Dedifferentiated amniotic fluid mesenchymal stem cell (primary cell): ENCODE measurements around the gene TBC1D22A.
"Not testable (repeated sequence)": the region's sequence is repeated elsewhere in the genome, so short reads cannot be mapped to it uniquely, and the experiment has no call there.

ENCODE experiments used
- DNase-seq: peaks from one replicate; pipeline ENCODE4 v3.0.0-alpha.2; 2016; ENCODE audit errors: extremely low spot score

The TBC1D22A gene

DNA sequence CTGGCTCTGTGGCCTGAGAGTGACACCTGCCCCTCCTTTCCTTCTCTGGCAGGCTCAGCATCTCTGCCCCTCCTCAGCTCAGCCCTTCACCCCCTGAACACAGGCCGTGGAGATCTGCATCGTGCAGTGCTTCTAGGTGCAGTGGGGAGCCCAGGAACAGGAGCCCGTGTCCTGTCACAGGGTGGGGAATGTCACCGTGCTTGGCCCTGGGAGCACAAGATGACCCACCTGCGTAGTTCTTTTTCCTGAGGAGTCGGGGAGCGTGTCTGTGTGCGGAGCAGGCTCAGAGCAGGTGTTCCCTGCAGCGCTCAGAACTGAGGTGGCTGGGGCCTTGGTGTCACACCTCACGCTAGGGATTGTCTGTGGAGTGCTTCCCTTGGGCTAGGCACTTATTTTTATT is 10.6 kb downstream of the TBC1D22A start:
- DNase-seq = no peak

DNA sequence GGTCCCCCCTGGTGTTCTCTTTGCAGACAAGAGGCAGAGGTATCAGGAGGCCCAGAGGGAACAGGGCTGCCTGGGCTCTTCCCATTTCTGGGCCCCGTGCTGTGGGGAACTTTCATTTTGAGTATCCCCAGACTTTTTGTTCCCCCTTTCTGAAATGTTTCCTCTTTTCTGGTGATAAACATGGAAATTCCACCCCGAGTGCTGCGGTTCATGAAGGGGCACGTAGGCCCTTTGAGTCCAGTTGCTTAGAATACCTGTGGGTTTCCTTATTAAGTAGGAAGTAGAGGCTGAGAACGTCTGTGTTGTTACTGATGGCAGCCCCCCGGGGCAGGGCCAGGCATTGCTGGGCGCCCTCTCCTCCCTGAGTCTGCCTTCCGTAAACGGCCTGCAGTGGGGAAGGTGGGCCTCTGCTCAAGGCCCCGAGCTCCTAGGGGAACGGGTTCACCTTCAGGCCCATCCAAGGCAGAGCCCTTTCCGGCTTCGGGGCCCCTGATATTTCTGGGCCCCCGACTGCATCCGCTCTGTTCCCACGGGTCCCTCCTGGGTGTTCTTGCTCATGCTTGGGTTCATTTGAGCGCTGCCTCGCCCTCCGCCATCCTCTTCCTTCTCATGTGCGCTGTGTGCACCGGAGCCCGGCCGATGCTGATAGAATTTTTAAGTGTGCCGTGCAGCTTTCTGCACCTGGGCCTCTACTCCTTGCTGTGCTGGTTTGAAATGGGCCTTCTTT is 12.0 kb downstream of the TBC1D22A start:
- DNase-seq = no peak

DNA sequence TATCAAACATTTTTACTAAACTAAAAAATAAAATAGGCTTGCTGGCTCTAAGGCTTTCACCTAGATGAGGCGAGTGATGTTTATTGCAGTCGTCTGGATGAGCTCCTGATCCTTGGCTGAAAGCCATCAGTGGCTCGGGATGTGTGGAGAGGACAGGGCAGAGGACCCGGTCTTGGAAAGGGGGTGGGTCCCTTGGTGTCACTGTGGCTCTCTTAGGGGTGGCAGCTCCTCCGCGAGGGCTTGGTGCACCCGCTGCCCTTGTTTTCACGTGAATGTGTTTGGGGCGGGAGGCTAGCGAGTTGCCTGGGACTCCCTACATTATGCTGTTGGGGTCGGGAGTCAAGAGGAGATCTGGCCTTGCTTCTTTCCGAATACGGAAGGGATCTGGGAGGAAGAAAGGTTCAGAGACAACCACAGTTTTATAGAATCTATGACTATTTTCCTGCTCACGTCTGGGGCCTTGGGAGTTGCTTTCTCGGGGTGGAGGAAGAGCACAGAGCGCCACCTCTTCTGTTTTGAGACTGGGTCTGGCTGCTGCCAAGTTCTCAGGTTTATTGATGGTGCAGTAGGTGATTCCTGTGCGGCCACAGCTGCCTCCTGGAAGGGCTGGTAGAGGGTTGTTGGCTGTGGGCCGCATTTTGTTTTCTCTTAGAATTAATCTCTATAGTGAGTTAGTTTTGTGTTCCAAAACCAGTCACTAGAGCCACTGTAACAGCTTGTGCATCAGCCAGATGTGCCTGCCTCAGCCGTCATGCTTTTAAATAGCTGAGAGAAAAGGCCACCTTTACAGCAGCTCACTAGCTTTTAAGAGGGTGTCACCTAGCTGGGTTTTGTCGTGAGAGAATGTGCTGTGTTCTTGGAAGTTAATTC is 12.8 kb downstream of the TBC1D22A start:
- DNase-seq = no peak

DNA sequence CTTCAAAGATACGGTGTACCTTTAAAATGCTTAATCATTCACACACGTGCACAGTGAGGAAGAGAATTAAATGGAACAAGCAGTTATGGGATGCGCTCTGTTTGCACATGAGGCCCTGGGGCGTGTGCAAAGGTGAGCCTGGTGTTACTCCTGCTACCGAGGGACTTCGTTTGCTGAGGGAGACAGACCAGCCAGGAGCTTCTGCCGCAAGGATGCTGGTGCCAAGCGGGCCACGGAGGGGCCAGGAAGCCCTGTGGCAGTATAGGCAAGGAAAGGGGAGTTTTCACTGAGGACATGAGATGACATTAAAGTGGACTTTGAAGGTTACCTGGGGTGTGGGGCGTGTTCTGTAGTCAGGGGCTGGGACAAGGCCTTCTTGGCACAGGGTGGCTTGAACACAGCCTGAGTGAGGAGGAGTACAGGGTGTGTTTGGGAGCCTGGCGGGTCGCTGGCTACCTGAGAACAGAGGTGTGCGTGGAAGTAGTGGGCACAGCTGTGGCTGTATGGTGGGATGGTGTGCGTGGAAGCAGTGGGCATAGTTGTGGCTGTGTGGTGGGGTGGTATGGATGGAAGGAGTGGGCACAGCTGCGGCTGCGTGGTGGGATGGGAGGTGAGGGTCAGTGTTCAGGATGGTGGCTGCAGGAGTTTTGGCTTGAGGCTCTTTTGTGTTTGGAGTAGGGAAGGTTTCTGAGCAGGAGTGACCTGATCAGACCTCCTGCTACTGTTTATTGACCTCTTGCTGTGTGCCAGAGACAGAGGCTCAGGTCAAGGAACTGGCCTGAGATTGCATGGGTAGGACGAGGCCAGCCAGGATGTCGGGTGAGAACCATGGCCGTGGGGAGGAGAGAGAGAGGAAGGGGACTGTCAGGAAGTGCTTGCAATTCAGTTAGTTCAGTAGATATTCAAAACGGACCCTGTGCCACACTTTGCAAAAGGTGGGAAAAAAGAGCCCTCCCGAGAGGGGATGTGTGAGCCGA is 13.7 kb downstream of the TBC1D22A start:
- DNase-seq = no peak

DNA sequence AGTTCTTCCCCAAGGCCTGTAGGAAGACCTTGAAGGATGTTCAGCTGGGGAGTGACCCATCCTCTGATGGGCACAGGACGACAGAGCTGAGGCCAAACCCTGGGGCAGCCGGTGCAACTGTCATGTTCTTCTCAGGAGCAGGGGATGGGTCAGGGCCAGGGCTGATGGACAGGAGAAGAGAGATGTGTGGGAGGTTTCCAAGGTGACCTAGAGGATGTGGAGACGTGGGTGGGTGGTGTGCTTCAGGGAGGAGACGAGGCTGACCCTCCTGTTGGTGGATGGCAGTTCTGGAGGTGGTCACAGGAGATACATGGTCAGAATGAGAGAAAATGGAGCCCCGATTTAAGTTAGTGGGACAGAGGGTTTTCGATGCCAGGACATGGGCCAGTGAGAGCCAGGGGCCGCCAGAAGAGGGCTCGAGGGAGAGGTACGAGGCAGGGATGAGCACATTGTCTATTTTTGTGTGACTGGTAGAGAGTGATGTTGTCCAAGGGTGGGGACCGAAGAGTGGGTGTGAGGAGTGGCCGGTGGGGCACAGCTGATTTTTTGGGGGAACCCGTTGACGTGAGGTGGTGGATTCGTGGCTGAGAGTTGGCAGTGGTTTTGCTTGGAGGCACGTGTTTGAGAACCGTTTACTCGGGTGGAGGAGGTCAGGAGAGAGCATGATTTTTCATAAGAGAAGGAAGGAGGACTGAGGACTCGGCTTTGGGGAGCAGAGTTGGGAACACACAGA is 14.6 kb downstream of the TBC1D22A start:
- no peak for DNase-seq

DNA sequence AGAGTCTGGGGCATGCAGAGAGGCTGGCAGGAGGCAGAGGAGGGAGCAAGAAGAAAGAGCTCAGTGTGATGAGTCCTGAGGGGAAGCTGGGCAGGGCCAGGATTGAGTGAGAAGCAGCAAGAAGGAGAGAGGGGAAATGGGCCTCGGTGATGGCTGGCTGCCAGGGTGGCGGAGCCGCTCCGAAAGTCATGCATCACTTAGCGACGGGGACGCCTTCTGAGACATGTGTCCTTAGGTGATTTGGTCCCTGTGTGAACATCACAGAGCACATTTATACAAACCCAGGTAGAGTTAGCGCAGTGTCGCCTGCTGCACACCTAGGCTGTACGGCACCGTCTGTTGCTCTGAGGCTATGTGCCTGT is 15.1 kb downstream of the TBC1D22A start:
- DNase-seq = no peak

DNA sequence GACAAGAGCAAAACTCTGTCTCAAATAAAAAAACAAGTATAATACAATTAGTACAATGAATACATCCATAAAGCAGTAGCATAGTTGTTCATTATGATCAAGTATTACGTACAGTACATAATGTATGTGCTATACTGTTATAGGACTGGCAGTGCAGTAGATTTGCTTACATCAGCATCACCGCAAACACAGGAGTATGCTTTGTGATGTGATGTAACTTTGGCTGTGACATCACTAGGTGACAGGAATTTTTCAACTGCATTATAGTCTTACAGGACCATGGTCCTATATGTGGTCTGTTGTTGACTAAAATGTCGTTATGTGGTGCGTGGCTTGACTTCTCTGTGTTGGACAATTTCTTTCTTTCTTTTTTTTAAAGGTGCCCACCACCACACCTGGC is 16.6 kb downstream of the TBC1D22A start:
- no peak for DNase-seq

DNA sequence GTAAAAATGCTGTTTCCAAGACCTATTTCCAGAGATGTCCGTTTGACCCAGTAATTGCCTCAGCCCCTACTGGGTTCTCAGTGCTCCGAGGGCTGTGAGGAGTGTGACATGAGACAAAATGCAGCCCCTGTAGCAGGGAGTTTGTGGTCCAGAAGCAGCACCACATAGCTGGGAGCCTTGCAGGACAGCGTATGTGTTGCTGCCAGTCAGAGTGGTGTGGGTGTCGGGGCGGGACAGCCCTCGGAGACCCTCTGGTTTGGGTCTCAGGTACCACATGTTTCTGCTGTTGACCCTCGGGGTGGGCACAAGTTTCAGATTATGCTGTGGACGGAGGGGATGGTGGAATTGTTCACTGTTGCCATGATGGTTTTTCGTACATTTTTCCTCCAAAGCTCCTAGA is 17.2 kb downstream of the TBC1D22A start:
- DNase-seq = no peak

DNA sequence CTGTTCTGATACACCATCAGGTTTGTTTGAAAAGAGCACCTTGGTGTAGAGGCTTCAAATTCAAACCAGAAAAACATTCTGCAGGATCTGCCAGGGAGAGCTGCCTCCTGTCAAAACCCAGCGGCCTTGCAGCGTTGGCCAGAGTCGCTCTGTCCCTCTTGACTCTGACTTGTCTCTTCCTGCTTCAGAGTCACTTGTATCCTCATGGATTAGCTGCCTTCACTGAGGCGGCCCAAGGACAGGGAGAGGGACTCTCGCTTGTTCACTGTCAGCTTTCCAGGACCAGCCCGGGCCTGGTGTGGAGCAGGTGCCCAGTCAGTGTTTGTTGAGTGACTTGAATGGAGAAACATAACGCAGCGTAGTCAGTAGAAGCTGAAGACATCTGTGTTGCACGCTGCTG is 18.0 kb downstream of the TBC1D22A start:
- no peak for DNase-seq

DNA sequence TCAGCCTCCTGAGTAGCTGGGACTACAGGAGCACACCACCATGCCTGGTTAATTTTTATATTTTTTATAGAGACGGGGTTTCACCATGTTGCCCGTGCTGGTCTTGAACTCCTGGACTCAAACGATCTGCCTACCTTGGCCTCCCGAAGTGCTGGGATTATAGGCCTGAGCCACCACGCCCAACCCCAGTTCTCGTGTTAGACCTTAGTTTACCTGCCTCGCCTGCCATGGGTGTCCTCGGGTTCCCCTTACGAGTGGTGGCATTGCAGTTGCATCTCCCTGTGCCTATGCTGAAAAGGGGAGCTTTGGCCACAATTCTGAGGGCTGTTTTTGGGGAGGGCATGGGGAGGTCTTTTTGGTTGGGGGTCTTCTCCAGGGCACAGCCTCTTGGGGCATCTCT is 18.8 kb downstream of the TBC1D22A start:
- DNase-seq = no peak

DNA sequence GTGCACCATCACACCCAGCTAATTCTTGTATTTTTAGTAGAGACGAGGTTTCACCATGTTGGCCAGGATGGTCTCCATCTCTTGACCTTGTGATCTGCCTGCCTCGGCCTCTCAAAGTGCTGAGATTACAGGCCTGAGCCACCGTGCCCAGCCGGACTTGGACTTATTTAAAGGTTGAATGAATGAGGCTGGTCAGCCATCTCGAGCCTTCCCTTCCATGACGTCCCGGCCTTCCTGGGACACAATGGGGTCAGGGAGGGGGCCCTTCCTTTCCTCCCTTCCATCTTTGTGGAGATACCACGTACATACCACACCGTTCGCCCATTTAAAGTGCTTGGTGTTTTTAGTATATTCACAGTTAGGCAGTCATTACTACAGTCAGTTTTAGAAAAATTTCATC is 19.8 kb downstream of the TBC1D22A start:
- DNase-seq = not testable (repeated sequence)

DNA sequence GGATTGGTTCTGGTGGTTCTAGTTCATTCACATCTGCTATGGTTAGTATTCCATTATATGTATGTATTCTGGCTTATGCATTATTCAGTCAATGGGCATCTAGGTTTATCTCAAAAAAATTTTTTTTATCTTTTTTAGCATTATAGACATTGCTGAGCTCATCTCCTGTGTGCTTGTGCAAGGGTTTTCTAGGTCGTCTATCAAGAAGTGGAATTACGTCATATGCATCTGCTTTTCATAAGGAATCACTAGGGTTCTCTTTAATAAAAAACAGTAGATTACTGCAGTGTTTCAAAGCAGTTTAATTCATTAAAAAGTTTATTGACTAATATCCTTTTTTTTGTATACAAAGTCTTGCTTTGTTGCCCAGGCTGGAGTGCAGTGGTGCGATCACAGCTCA is 21.3 kb downstream of the TBC1D22A start:
- no peak for DNase-seq

DNA sequence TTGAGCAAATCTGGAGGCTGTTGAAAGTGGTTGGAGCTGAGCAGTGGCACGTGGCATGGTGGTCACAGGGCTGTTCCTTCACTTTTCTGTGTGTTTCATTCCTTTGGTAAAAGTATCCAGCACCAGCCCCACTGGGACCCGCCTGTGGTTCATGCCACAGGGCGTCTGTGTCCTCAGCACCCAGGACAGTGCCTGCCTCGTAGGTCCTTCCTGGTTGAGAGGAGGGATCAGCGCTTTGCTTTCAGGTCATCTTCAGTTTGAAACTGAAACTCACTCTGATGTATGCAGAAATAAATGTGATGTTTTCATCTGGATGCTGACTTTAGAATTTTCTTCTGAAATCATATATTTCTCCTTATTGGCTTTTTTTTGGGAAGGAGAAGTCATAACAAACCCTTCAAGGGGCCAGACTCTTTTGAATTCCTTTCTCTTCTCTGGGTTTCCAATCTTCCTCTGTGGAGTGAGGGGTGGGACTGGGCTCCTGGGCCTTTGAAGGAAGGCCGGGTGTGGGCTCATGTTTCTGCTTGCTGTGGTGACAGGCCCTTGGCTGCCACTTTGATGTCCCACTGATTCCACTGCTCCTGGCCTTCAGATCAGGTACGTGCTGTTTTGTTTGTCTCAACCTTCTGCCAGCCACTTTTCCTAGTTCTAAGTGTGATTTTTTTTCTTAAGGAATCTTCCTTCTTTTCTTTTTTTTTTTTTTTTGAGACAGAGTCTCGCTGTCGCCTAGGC is 26.2 kb downstream of the TBC1D22A start:
- no peak for DNase-seq

DNA sequence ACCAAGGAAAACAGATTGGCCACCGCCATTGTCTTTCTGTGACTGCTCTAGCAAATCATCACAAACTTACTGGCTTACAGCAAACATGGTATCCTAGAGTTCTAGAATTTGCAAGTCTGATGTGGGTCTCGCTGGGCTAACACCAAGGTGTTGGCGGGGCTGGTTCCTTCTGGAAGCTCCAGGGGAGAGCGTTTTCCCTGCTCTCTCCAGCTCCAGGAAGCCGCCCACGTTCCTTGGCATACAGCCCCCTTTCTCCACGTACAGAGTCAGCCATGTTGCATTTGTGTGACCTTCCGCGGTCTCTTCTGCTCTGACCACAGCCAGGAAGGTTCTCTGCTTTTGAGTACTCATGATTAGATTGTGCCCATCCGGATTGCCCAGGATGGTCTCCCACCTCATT is 27.5 kb downstream of the TBC1D22A start:
- DNase-seq = no peak

DNA sequence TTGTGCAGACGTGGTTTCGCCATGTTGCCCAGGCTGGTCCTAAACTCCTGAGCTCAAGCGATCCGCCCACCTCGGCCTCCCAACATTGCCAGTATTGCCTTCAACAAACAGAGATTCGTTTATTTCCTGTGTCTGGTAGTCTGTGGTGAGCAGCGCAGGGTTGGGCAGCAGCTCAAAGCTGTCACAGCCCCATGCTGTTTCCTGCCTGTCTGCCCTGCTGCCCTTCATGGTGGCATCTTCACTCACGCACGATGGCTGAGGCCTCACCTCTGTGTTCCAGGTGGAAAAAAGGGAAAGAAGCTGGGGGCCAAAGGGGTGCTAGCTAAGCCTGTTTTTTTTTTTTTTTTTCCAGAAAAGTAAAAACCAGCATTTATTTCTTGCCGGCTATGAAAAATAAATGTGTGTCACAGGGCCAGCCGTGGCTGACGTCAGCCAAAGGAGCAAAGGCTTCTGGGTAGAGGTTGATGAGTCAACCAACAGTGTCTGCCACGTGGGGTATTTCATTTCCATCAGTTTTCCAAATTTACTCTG is 28.8 kb downstream of the TBC1D22A start:
- DNase-seq = no peak

DNA sequence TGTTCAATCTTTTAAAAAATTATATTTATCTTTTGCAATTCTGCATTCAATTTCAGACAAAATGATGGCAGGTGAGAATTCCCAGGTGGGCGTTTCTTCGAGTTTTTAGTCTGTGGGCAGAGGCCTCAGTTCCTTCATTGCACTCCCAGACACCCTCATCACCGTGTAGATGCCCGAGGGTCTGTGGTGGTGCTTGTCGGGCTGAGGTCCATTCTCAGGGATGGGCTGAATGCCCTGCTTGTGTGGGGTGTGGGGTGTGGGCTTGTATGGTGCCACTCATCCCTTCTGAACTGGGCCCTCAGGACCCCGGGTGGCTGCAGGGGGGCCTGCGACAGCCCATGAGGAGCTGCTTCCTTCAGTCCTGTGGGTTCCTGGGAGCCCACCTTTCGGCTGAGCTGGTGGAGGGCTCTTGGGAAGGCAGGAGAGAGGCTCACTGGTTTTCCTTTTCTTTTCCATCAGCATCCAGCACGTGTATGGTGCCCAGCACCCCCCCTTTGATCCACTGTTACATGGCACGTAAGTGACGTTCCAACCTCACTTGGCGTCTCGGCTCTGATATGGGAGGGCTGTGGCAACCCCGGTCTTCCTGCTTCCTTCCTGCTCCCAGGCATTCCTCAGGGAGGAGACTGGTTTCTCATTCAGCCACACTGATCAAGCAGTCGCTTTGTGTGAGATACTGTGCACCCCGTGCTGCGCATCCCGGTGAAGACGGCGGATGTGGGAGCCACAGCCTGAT is 29.8 kb downstream of the TBC1D22A start:
- no peak for DNase-seq

DNA sequence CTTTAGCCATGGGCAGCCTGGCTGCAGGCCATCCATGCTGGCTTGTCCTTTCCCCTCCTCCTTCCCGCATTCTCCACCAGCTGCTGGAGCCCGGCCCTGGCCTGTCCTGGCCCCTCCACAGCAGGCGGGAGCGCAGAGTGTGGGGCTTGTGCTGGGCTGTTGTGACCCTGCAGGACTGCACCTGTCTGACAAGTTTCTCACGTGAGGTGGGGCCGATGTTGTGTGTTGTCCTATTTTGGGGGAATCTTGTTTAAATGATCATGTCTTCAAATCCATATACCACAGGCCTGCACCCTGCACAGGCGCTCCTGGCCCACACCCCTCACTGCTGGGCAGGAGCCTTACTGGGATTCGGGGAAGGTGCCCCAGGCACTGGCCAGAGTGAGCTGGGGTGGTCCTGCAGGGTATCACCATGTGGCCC is 30.4 kb downstream of the TBC1D22A start:
- no peak for DNase-seq

DNA sequence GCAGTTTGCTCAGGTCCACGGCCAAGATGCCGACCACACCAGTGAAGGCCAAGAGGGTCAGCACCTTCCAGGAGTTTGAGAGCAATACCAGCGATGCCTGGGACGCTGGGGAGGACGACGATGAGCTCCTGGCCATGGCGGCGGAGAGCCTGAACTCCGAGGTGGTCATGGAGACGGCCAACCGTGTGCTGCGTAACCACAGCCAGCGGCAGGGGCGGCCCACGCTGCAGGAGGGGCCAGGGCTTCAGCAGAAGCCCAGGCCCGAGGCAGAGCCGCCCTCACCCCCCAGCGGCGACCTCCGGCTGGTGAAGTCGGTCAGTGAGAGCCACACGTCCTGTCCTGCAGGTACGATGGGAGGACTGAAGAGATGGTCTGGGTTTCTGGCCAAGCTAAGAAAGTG is 31.0 kb downstream of the TBC1D22A start:
- no peak for DNase-seq

DNA sequence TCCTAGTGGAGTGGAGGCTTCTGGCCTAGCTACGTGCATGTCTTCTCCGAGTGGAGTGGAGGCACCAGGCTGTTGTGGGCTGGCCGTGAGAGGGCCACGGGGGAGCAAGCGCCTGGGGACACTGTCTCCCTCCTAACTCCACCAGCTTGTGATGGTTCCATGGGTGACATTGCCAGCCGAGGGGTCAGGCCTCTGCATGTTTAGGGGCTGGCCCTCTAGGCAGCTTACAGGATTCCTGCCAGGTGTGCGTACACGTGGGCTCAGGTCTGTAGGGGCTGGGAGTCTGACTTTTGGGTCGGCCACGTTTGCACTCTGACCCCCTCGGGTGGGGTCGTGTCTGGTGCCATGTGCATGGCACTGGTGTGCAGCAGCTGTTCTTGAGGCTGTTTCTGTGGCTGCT is 31.6 kb downstream of the TBC1D22A start:
- no peak for DNase-seq

DNA sequence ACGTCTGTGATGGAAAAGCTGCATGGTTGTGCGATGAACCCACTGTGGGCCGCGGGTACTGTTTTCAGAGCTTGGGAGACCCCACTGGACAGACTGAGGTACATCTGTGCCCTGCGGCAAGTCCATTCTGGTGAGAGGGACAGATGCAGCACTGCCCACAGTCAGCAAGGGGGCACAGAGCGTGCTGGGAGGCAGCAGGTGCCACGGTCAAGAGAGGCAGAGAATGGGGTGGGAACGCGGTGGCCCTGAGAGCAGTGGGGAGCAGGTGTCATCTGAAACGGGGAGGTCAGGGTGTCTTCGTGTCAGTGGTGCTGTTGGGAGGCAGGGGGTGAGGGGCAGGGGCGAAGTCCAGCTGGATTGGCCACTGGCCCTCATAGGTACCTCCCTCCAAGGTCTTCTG is 32.0 kb downstream of the TBC1D22A start:
- no peak for DNase-seq
